Uterus (tissue), 2 donors: Measurements from ENCODE around the gene RLN1.

ENCODE experiments used
- POLR2A ChIP-seq, 2 donors: fragments of 450-650 bp; IDR thresholded peaks; one replicate each; pipeline ENCODE4 v1.6.1; 2016; ENCODE audit warnings: antibody characterized with exemption in 2 of 2, mild to moderate bottlenecking in 1 of 2, moderate library complexity in 1 of 2
- TF ChIP-seq, protein P1 (sequence below), 4 experiments: fragments of 200-600 bp in 2 of 4; fragments of 450-650 bp in 2 of 4; sonication (generic) in 2 of 4; IDR thresholded peaks; one replicate each; pipeline ENCODE4 v1.5.1; 2016 to 2019; ENCODE audit warnings: antibody characterized with exemption in 4 of 4, mild to moderate bottlenecking in 2 of 4, moderate library complexity in 1 of 4

DNA sequence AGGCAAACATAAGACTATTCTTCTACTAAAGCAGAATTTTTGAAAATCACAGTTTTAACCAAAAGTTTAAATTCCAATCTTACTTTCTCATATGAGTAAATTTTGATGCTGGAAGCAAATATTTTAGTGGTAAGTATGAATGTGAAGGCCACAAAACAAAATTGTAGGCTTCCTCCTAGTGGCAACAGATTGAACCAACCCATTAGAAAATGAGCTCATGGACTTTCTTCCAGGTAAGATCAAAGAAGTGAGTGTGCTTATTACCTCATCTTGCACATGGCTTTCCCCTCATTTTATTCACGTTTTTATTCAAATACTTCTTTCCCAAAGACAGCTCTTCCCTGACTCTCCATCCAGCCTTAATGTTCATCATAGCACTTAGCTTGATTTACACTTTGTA is 18.6 kb downstream of the RLN1 start:
- no peak for TF ChIP-seq POLR2A (IDR thresholded peaks at IDR 0.05)
- TF ChIP-seq, protein P1, sequence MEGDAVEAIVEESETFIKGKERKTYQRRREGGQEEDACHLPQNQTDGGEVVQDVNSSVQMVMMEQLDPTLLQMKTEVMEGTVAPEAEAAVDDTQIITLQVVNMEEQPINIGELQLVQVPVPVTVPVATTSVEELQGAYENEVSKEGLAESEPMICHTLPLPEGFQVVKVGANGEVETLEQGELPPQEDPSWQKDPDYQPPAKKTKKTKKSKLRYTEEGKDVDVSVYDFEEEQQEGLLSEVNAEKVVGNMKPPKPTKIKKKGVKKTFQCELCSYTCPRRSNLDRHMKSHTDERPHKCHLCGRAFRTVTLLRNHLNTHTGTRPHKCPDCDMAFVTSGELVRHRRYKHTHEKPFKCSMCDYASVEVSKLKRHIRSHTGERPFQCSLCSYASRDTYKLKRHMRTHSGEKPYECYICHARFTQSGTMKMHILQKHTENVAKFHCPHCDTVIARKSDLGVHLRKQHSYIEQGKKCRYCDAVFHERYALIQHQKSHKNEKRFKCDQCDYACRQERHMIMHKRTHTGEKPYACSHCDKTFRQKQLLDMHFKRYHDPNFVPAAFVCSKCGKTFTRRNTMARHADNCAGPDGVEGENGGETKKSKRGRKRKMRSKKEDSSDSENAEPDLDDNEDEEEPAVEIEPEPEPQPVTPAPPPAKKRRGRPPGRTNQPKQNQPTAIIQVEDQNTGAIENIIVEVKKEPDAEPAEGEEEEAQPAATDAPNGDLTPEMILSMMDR (IDR thresholded peaks at IDR 0.05): no peak
